C4-2B (cell line): ENCODE measurements around the gene IFT81.

Source experiments
- CTCF ChIP-seq: fragments of 450-650 bp; conservative IDR thresholded peaks from 2 replicates; pipeline ENCODE4 v1.5.1; 2017; ENCODE audit warnings: mild to moderate bottlenecking
- ZFX ChIP-seq: fragments of 450-650 bp; IDR thresholded peaks from 2 replicates; pipeline ENCODE4 v1.6.1; 2017

GRCh38 chr12:110258466-110258865 lies 134.3 kb downstream of the IFT81 start:
- TF ChIP-seq CTCF (no peak), ZFX (no peak)
